ENCODE results near the gene NABP2. TPM values are rescaled to one million over a fixed set of nuclear protein-coding genes. Genes with fewer than 3 reads are reported as not detected.
A peak's percentile ranks its signal among the peaks of the same experiment; 100 is the strongest.

The NABP2 gene
- total and polyA plus RNA-seq, 2 of the 4 experiments (the other 2 are of a cell fraction), result 29.2 to 37.4 TPM

- H2BK15ac ChIP-seq (ENCODE audit: low read depth, low read length), result no peak overlapping the region
- no TSS peak for BruUV-seq (replicated peaks)
- in situ Hi-C loops (cut with MboI; ENCODE audit: low sequenced_read_pairs) (no loop called here), intact Hi-C loops (cut with micrococcal nuclease) (loop anchor here (1.0 kb wide), 1 partner anchor 62 kb away; no protein-coding TSS in a partner anchor), dilution Hi-C loops (cut with HindIII; ENCODE audit: low sequenced_read_pairs, unreplicated experiment) (no loop called here)
- peaks cover 22% of the 10 kb centered on the region for H3K9me1 ChIP-seq (ENCODE audit: insufficient read depth, low read length)
- no peak overlapping the region for H2BK120ac ChIP-seq (ENCODE audit: low read depth, low read length)
- ATAC-seq (ENCODE audit: low read depth) (no peak), DNase-seq (no peak)
- no peak overlapping the region for H3K4me3 ChIP-seq (ENCODE audit: insufficient read depth, low read depth, low read length)
- H3K36me3 ChIP-seq (ENCODE audit: control insufficient read depth, insufficient read depth, low read length), result peaks cover 54% of the 10 kb centered on the region
- no peak overlapping the region for H3K18ac ChIP-seq (ENCODE audit: low read depth, low read length)
- TF ChIP-seq MAZ (IDR thresholded peaks at IDR 0.05; ENCODE audit: borderline replicate concordance, low read depth, low read length) (no peak), FOS (IDR thresholded peaks at IDR 0.05; ENCODE audit: low read depth, low read length) (no peak), MAFK (IDR thresholded peaks at IDR 0.05; ENCODE audit: low read depth, low read length) (no peak), POLR2A (IDR thresholded peaks at IDR 0.05; ENCODE audit: low read depth, low read length) (no peak), NFE2L2 (IDR thresholded peaks at IDR 0.05; ENCODE audit: low read depth, low read length) (no peak), MXI1 (IDR thresholded peaks at IDR 0.05; ENCODE audit: borderline replicate concordance, low read depth, low read length) (no peak), RCOR1 (IDR thresholded peaks at IDR 0.05; ENCODE audit: insufficient replicate concordance, low read length) (no peak), USF2 (IDR thresholded peaks at IDR 0.05; ENCODE audit: low read depth, low read length) (no peak), CHD1 (IDR thresholded peaks at IDR 0.05; ENCODE audit: low read depth, low read length) (no peak), CEBPB (IDR thresholded peaks at IDR 0.05; ENCODE audit: low read depth, low read length) (no peak), RFX5 (IDR thresholded peaks at IDR 0.05; ENCODE audit: low read depth, low read length) (no peak), SMC3 (IDR thresholded peaks at IDR 0.05; ENCODE audit: low read depth, low read length) (no peak), RAD21 (IDR thresholded peaks at IDR 0.05; ENCODE audit: low read length) (no peak)
- TF ChIP-seq, protein P1, sequence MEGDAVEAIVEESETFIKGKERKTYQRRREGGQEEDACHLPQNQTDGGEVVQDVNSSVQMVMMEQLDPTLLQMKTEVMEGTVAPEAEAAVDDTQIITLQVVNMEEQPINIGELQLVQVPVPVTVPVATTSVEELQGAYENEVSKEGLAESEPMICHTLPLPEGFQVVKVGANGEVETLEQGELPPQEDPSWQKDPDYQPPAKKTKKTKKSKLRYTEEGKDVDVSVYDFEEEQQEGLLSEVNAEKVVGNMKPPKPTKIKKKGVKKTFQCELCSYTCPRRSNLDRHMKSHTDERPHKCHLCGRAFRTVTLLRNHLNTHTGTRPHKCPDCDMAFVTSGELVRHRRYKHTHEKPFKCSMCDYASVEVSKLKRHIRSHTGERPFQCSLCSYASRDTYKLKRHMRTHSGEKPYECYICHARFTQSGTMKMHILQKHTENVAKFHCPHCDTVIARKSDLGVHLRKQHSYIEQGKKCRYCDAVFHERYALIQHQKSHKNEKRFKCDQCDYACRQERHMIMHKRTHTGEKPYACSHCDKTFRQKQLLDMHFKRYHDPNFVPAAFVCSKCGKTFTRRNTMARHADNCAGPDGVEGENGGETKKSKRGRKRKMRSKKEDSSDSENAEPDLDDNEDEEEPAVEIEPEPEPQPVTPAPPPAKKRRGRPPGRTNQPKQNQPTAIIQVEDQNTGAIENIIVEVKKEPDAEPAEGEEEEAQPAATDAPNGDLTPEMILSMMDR (conservative IDR thresholded peaks at IDR 0.05; ENCODE audit: low read depth, low read length), result no peak
- no peak overlapping the region for H4K8ac ChIP-seq (ENCODE audit: low read depth in 2 of 2, low read length in 2 of 2)
- peak overlapping the region; percentile 37 for H2AFZ ChIP-seq (replicated peaks; ENCODE audit: low read length, poor library complexity)
- H3K79me1 ChIP-seq (ENCODE audit: low read depth in 1 of 2, low read length in 2 of 2), result peaks cover 41 to 63% of the 10 kb centered on the region in 2 experiments
- H2BK20ac ChIP-seq (ENCODE audit: low read depth, low read length), result no peak overlapping the region
- H4K91ac ChIP-seq (ENCODE audit: insufficient read depth, low read depth, low read length), result no peak overlapping the region; the same call in 1 of the 2 replicates
- H3K27ac ChIP-seq (ENCODE audit: insufficient read depth, low read length), result no peak overlapping the region
- H3K27me3 ChIP-seq (ENCODE audit: control insufficient read depth, insufficient read depth, low read length), result no peaks in the 10 kb centered on the region
- peak overlapping the region; percentile 55 for H2BK5ac ChIP-seq (ENCODE audit: low read depth, low read length, poor library complexity, severe bottlenecking)
- ChIA-PET CTCF (interaction anchor here (0.5 kb wide), 1 partner anchor 80 kb away, joined by 3 read pairs; no protein-coding TSS in a partner anchor), POLR2A (ENCODE audit: unreplicated experiment) (no interaction called here)
- H2AK9ac ChIP-seq (replicated peaks; ENCODE audit: low read depth, low read length, poor library complexity), result peak overlapping the region; percentile 3
- peaks cover 16% of the 10 kb centered on the region for H3K4me1 ChIP-seq (ENCODE audit: control insufficient read depth, insufficient read depth, low read length)
- H3K23ac ChIP-seq (ENCODE audit: low read depth, low read length), result peak overlapping the region; percentile 94; the same call in 1 of the 2 replicates
- H2AK5ac ChIP-seq (ENCODE audit: low read depth, low read length), result no peak overlapping the region
- H3K56ac ChIP-seq (ENCODE audit: extremely low read depth, insufficient read depth, low read length), result no peak overlapping the region
- H3K9ac ChIP-seq (ENCODE audit: low read depth, low read length), result no peak overlapping the region
- H4K5ac ChIP-seq (ENCODE audit: low read depth, low read length), result no peak overlapping the region
- H3K4me2 ChIP-seq (ENCODE audit: low read depth, low read length), result no peak overlapping the region
- peak overlapping the region; percentile 27 for H3K14ac ChIP-seq (replicated peaks; ENCODE audit: low read depth, low read length)
- no peaks in the 10 kb centered on the region for H3K9me3 ChIP-seq (ENCODE audit: control insufficient read depth, insufficient read depth, low read length)
- WGBS, 2 experiments (ENCODE audit: extremely low coverage in 2 of 2, insufficient read length in 1 of 2), result 100% methylated on average over 4 of the region's 7 CpGs; no CpG with 5 or more reads in 1 of the 2 experiments
- peaks cover 42% of the 10 kb centered on the region for H4K20me1 ChIP-seq (ENCODE audit: insufficient read depth, low read length)
- H3K4ac ChIP-seq (ENCODE audit: low read depth, low read length), result no peak overlapping the region
Observed at GRCh38 chr12:56255671-56256070, 31.5 kb downstream of the NABP2 start.
